ENCODE data around the gene REV1. TPM values are rescaled to one million over a fixed set of nuclear protein-coding genes. Genes with fewer than 3 reads are reported as not detected.
A peak's percentile ranks its signal among the peaks of the same experiment; 100 is the strongest.

Gene REV1
- total and polyA plus RNA-seq, 9 of the 15 experiments (the other 6 are each of a cell fraction or from before 2014, with no cell fraction given): 12.8 to 54.4 (median 29.6) TPM

GRCh38 chr2:99489761-99490622 is at the start of gene REV1 (continued):
- TF ChIP-seq, protein P1, sequence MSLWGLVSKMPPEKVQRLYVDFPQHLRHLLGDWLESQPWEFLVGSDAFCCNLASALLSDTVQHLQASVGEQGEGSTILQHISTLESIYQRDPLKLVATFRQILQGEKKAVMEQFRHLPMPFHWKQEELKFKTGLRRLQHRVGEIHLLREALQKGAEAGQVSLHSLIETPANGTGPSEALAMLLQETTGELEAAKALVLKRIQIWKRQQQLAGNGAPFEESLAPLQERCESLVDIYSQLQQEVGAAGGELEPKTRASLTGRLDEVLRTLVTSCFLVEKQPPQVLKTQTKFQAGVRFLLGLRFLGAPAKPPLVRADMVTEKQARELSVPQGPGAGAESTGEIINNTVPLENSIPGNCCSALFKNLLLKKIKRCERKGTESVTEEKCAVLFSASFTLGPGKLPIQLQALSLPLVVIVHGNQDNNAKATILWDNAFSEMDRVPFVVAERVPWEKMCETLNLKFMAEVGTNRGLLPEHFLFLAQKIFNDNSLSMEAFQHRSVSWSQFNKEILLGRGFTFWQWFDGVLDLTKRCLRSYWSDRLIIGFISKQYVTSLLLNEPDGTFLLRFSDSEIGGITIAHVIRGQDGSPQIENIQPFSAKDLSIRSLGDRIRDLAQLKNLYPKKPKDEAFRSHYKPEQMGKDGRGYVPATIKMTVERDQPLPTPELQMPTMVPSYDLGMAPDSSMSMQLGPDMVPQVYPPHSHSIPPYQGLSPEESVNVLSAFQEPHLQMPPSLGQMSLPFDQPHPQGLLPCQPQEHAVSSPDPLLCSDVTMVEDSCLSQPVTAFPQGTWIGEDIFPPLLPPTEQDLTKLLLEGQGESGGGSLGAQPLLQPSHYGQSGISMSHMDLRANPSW (CRISPR knock-in tag; IDR thresholded peaks at IDR 0.05): peak; percentile 86; the same call in 1 of the 2 replicates
- TF ChIP-seq ZNF444 (CRISPR knock-in tag; IDR thresholded peaks at IDR 0.05) (no peak), ZNF121 (CRISPR knock-in tag; conservative IDR thresholded peaks at IDR 0.05) (0 out of 2 replicates have a peak, but pooled peaks have one; percentile 38), CAMTA2 (CRISPR knock-in tag; conservative IDR thresholded peaks at IDR 0.05) (no peak), L3MBTL2 (IDR thresholded peaks at IDR 0.05) (peak; percentile 95), E2F3 (CRISPR knock-in tag; IDR thresholded peaks at IDR 0.05) (0 out of 2 replicates have a peak, but pooled peaks have one; percentile 20), ETV6 (IDR thresholded peaks at IDR 0.05; ENCODE audit: borderline replicate concordance in 1 of 2, low read depth in 2 of 2, low read length in 1 of 2) (no peak), ETV6 (CRISPR knock-in tag; IDR thresholded peaks at IDR 0.05; ENCODE audit: borderline replicate concordance) (peak; percentile 85; the same call in 1 of the 2 replicates), GTF2F1 (IDR thresholded peaks at IDR 0.05; ENCODE audit: low read depth, low read length) (no peak), GABPB2 (CRISPR knock-in tag; conservative IDR thresholded peaks at IDR 0.05) (no peak), POLR2AphosphoS2 (IDR thresholded peaks at IDR 0.05; ENCODE audit: low read length) (no peak), ADNP (tag; IDR thresholded peaks at IDR 0.05) (no peak), ZNF408 (CRISPR knock-in tag; IDR thresholded peaks at IDR 0.05; ENCODE audit: low read depth) (no peak), MCM2 (IDR thresholded peaks at IDR 0.05; ENCODE audit: low read depth) (no peak), CBFA2T2 (conservative IDR thresholded peaks at IDR 0.05) (peak; percentile 54), ELF1 (tag; IDR thresholded peaks at IDR 0.05) (peak; percentile 56; the same call in 1 of the 2 replicates), TAF15 (IDR thresholded peaks at IDR 0.05; ENCODE audit: low read depth, low read length) (no peak), RBM22 (IDR thresholded peaks at IDR 0.05; ENCODE audit: low read depth, low read length, poor library complexity, severe bottlenecking) (peak; percentile 38), POLR2A (conservative IDR thresholded peaks at IDR 0.05) (no peak; the same call in 1 of the 2 replicates), ZNF639 (CRISPR knock-in tag; conservative IDR thresholded peaks at IDR 0.05 in 1 of 2, IDR thresholded peaks at IDR 0.05 in 1 of 2) (peak in 1 of 2 experiments; percentile 84; a peak in 2 of 4 replicates)
- TF ChIP-seq, protein P2, sequence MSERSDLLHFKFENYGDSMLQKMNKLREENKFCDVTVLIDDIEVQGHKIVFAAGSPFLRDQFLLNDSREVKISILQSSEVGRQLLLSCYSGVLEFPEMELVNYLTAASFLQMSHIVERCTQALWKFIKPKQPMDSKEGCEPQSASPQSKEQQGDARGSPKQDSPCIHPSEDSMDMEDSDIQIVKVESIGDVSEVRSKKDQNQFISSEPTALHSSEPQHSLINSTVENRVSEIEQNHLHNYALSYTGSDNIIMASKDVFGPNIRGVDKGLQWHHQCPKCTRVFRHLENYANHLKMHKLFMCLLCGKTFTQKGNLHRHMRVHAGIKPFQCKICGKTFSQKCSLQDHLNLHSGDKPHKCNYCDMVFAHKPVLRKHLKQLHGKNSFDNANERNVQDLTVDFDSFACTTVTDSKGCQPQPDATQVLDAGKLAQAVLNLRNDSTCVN (CRISPR knock-in tag; IDR thresholded peaks at IDR 0.05): no peak
- TF ChIP-seq, protein P3, sequence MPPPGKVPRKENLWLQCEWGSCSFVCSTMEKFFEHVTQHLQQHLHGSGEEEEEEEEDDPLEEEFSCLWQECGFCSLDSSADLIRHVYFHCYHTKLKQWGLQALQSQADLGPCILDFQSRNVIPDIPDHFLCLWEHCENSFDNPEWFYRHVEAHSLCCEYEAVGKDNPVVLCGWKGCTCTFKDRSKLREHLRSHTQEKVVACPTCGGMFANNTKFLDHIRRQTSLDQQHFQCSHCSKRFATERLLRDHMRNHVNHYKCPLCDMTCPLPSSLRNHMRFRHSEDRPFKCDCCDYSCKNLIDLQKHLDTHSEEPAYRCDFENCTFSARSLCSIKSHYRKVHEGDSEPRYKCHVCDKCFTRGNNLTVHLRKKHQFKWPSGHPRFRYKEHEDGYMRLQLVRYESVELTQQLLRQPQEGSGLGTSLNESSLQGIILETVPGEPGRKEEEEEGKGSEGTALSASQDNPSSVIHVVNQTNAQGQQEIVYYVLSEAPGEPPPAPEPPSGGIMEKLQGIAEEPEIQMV (tag; conservative IDR thresholded peaks at IDR 0.05; ENCODE audit: low read depth): no peak
